Stimulated activated CD8-positive, alpha-beta memory T cell treated with anti-CD3 and anti-CD28 coated beads, Interleukin-12 subunit alpha, Interleukin-12 subunit beta, amount 100 ng/mL, for 1 hour (primary cell): ENCODE measurements around the gene ARRB1.

Experiments
- DNase-seq: peaks from one replicate; pipeline ENCODE4 v3.0.0-alpha.2; 2020; ENCODE audit warnings: low read depth

Gene ARRB1

DNA sequence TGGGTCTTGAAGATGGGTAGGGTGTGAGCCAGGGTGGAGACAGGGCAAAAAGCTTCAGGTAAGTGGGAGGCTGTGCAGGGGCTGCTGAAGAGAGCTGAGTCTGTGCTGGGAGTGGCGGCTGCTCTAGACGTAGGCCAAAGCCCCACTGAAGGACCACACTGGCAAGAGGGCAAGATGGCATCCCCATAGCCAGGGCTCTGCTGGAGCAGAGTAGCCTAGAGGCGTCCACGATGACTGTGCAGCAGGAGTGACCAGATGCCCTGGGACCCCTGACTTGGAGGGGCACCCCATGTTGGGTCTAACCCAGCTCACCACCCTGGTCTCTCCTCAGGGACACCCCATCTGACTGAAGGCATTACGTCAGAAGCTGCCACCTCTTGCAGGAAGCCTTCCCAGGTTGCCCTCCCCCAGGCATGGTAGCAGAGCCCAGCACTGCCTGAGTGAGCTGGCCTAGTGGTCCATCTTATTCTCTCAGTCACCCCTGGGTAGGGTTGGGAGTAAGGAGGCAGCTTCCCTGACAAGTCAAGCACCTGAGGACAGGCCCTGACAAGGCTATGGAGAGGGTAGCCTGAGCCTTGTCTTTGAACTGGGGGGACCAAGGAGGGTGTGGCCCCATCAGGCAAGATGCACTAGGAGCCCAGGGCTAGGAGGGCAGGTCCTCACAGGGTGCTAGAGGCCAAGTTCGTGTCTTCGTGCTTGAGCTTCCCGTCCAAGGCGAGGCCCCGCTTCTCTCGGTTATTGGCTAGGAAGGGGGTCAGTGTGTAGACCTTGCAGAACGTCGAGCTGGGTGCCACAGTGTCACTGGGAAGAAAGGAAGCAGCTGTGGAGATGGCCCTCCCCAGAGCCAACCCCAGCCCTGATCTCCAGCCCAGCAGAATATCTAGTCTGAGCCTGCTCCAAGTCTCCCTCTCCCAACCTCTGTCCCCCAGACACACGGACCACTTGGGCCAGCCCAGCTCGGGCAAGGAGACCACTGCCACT lies 77.8 kb downstream of the ARRB1 start:
- no peak for DNase-seq

DNA sequence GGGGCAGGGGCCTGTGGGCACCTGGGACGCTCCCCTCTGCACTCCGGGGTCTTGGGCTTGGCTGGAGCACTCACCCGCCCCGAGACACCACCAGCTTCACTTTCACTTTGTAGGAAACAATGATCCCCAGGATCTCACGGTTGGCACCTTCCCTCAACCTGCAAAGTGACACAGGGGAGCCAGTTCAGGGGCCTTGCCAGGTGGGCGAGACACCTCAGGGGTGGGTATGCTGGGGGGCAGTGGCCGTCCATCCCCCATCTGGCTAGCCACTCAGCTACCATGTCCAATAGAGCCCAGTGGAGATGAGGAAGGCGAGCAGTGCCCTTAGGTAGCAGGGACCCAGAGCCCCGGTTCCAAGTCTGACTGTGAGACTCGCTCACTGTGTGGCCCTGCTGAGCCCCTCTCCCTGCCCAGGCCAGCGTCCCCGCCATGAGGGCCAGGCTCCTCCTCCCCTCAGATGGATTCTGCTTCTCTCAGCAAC lies 78.6 kb downstream of the ARRB1 start:
- DNase-seq: no peak

GRCh38 chr11:75272391-75272790 lies 79.1 kb downstream of the ARRB1 start:
- no peak for DNase-seq

- DNase-seq: no peak
Measured at GRCh38 chr11:75271730-75272129, 79.7 kb downstream of the ARRB1 start.

- no peak for DNase-seq
Measured at GRCh38 chr11:75270896-75271418, 80.5 kb downstream of the ARRB1 start.

- DNase-seq: no peak
Measured at GRCh38 chr11:75269896-75270295, 81.6 kb downstream of the ARRB1 start.

DNA sequence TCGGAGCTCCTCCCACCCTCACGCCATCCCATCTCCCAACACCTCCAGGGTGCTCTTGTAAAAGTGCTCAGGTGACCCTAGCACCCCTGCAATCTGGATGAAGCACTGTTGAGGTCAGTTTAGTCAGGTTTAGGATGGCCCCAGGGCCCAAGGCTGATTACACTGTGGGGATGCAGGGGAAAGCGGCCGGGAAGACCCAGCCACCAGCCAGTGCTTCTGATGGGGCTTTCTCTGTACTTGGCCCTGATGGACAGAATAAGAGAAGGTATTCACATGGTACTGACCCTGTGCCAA lies 82.1 kb downstream of the ARRB1 start:
- no peak for DNase-seq

DNA sequence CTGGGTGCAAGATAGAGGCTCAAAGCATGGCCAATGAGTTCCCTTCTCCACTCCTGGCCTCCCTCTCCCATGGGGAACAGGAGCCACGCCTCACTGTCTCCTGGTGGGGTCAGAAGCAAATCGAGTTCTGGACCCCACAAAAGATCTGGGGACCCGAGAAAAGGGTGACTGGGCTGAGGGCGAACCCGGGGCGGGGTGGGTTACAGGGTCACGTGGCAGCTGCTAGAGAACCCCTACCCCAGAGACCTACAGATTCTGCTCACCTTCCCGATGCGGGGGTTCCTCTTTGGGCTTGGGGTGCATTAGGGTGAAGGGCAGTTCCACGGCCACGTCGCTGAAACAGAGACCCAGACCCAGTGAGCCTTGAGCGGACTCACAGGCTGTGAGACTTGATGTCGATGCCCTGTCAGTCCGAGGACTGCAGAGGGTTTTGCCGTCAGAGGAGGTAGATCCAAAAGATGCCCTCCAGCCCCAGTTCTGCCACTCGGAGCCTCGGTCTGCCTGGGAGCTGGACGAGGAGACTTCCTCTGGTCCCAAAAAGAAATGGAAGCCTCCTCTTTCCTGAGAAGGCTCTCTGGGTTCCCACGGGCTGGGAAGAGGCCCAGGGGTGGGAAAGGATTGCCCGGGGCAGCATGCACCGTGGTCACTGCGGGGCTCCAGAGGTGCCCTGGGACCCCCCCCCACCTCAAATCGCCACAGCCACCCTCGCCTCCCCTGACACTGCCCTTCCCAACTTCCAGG lies 82.7 kb downstream of the ARRB1 start:
- DNase-seq: no peak

GRCh38 chr11:75267171-75267970 lies 84.1 kb downstream of the ARRB1 start:
- DNase-seq: no peak

GRCh38 chr11:75265851-75266531 lies 85.5 kb downstream of the ARRB1 start:
- no peak for DNase-seq

DNA sequence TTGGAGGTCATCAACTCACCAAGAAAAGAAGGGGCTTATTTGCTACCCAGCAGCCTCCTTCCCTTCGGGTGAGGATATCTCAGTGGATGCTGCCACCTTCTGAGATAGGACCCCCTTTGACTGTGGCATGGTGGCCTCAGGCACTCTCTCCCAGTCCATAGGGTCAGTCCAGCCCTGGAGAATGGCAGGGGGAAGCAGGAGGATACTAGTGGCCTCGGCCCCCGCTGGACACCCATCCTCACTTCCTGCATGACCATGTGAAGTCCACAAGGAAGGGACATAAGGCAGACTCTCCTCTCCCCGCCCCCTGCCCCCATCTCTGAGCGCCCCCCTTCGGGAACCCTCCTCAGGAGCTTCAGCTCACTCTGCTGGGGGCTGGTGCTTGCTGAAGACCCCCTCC lies 86.5 kb downstream of the ARRB1 start:
- no peak for DNase-seq

GRCh38 chr11:75264356-75264755 lies 87.1 kb downstream of the ARRB1 start:
- DNase-seq: no peak

GRCh38 chr11:75263944-75264349 lies 87.5 kb downstream of the ARRB1 start:
- DNase-seq: no peak

GRCh38 chr11:75262961-75263852 lies 88.3 kb downstream of the ARRB1 start:
- DNase-seq: no peak

- no peak for DNase-seq
Measured at GRCh38 chr11:75262436-75262835, 89.0 kb downstream of the ARRB1 start.

DNA sequence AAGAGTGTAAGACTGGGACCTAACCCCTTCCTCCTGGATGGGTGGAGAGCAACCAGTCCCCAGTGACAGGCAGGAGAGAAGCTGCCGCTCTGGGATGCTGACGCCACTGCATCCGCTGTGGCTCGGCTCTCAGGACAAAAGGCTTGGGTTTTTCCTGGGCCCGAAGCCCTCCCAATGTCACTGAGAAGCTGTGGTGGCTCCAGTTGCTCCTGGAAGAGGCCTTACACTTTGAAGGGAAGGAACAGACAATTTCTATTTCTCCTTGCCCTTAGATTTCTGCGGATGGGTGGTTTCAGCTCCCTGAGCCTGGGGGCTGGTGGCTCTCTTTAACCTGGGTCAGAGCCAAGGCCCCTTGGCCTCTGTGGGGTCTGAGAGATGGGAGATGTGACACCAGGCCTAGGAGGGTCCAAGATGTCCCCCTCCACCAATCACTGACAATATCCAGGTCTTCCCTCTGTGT lies 89.5 kb downstream of the ARRB1 start:
- DNase-seq: no peak

- DNase-seq: no peak
Measured at GRCh38 chr11:75260396-75261170, 90.9 kb downstream of the ARRB1 start.

- no peak for DNase-seq
Measured at GRCh38 chr11:75254326-75254725, 97.1 kb downstream of the ARRB1 start.

GRCh38 chr11:75249704-75250103 lies 101.8 kb downstream of the ARRB1 start:
- DNase-seq: no peak

- no peak for DNase-seq
Measured at GRCh38 chr11:75248924-75249256, 102.6 kb downstream of the ARRB1 start.
